ENCODE data around the gene DNAJC22.
"Not testable (repeated sequence)": the region's sequence is repeated elsewhere in the genome, so short reads cannot be mapped to it uniquely, and the experiment has no call there.

The DNAJC22 gene

DNA sequence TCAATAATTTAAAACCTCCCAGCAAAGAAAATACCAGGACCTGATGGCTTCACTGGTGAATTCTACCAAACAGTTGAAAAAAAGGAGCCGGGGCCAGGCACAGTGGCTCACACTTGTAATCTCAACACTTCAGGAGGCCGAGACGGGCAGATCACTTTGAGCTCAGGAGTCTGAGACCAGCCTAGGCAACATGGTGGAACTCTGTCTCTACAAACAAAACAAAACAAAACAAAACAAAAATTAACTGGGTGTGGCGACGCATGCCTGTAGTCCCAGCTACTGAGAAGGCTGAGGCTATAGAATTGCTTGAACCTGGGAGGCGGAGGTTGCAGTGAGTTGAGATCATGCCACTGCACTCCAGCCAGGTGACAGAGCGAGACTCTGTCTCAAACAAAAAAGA lies 37.3 kb upstream of the DNAJC22 start:
- TF ChIP-seq, protein P1, sequence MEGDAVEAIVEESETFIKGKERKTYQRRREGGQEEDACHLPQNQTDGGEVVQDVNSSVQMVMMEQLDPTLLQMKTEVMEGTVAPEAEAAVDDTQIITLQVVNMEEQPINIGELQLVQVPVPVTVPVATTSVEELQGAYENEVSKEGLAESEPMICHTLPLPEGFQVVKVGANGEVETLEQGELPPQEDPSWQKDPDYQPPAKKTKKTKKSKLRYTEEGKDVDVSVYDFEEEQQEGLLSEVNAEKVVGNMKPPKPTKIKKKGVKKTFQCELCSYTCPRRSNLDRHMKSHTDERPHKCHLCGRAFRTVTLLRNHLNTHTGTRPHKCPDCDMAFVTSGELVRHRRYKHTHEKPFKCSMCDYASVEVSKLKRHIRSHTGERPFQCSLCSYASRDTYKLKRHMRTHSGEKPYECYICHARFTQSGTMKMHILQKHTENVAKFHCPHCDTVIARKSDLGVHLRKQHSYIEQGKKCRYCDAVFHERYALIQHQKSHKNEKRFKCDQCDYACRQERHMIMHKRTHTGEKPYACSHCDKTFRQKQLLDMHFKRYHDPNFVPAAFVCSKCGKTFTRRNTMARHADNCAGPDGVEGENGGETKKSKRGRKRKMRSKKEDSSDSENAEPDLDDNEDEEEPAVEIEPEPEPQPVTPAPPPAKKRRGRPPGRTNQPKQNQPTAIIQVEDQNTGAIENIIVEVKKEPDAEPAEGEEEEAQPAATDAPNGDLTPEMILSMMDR (IDR thresholded peaks at IDR 0.05; ENCODE audit: low read depth, low read length): no peak
- Histone ChIP-seq H3K36me3 (no peaks in the 10 kb centered on the region), H3K27me3 (no peaks in the 10 kb centered on the region), H3K4me1 (peaks cover 2% of the 10 kb centered on the region), H3K4me3 (ENCODE audit: low read depth, low read length) (no peak overlapping the region), H3K9me3 (no peaks in the 10 kb centered on the region; the same call in 1 of the 2 replicates)
- DNase-seq: no peak

DNA sequence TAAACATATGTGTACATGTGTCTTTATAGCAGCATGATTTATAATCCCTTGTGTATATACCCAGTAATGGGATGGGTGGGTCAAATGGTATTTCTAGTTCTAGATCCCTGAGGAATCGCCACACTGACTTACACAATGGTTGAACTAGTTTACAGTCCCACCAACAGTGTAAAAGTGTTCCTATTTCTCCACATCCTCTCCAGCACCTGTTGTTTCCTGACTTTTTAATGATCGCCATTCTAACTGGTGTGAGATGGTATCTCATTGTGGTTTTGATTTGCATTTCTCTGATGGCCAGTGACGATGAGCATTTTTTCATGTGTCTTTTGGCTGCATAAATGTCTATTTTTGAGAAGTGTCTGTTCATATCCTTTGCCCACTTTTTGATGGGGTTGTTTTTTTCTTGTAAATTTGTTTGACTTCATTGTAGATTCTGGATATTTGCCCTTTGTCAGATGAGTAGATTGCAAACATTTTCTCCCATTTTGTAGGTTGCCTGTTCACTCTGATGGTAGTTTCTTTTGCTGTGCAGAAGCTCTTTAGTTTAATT lies 36.2 kb upstream of the DNAJC22 start:
- not testable (repeated sequence) for H3K9me3 ChIP-seq; H3K4me1 ChIP-seq; H3K4me3 ChIP-seq (ENCODE audit: low read depth, low read length); H3K27me3 ChIP-seq; H3K36me3 ChIP-seq; DNase-seq

DNA sequence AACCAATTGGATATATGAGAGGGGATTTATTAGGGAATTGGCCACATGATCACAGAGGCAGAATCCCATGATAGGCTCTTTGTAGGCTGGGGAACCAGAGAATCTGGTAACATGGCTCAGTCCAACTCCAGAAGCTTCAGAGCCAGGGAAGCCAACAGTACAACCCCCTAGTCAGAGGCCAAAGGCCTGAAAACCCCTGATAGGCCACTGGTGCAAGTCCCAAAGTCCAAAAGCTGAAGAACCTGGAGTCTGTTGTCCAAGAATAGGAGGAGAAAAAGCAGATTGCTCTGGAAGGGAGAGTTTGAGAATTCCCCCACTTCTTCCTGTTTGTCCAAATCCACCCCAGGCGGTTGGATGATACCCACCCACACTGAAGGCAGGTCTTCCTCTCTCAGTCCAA lies 31.9 kb upstream of the DNAJC22 start:
- Histone ChIP-seq H3K4me1 (no peaks in the 10 kb centered on the region), H3K9me3 (no peaks in the 10 kb centered on the region), H3K36me3 (no peaks in the 10 kb centered on the region), H3K4me3 (ENCODE audit: low read depth, low read length) (no peak overlapping the region), H3K27me3 (no peaks in the 10 kb centered on the region)
- no peak for DNase-seq
- TF ChIP-seq, protein P1 (IDR thresholded peaks at IDR 0.05; ENCODE audit: low read depth, low read length): no peak

DNA sequence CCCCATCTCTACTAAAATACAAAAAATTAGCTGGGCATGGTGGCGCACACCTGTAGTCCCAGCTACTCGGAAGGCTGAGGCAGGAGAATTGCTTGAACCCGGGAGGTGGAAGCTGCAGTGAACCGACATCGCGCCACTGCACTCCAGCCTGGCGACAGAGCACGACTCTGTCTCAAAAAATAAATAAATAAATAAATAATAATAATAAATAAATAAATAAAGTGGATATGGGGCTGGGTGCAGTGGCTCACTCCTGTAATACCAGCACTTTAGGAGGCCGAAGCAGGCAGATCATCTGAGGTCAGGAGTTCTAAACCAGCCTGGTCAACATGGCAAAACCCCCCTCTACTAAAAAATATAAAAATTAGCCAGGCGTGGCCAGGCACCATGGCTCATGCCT lies 29.6 kb upstream of the DNAJC22 start:
- H3K27me3 ChIP-seq; H3K36me3 ChIP-seq; H3K4me1 ChIP-seq; H3K9me3 ChIP-seq; H3K4me3 ChIP-seq (ENCODE audit: low read depth, low read length); DNase-seq: not testable (repeated sequence)

DNA sequence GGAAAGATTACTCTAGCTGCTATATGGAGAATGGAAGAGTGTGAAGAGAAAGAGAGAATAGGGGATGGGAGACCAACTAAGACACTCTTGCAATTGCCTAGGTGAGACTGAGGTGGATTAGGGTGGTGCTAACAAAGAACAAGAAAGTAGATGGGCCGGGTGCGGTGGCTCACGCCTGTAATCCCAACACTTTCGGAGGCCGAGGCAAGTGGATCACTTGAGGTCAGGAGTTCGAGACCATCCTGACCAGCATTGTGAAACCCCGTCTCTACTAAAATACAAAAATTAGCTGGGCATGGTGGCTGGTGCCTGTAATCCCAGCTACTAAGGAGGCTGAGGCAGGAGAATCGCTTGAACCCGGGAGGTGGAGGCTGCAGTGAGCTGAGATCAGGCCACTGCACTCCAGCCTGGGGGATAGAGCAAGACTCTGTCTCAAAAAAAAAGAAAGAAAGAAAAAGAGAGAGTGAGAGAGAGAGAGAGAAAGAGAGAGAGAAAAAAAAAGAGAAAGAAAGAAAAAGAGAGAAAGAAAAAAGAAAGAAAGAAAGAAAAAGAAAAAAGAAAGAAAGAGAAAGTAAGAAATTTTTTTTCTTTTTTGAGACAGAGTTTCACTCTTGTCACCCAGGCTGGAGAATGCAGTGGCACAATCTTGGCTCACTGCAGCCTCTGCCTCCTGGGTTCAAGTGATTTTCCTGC lies 26.1 kb upstream of the DNAJC22 start:
- H3K4me3 ChIP-seq (ENCODE audit: low read depth, low read length); DNase-seq; H3K36me3 ChIP-seq; H3K27me3 ChIP-seq; H3K9me3 ChIP-seq; H3K4me1 ChIP-seq: not testable (repeated sequence)

DNA sequence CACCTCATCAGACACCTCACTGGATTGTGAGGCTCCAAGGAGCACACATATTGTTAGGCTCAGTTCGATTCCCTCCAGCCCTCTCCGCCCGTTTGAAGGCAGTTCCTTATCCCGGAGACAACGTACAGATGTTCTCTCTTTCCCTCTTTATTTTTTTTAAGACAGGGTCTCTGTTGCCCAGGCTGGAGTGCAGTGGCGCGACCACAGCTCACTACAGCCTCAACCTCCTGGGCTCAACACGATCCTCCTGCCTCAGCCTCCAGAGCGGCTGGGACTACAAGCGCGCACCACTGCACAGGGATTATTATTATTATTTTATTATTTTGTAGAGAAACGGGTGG lies 24.4 kb upstream of the DNAJC22 start:
- H3K36me3 ChIP-seq: peaks cover 15% of the 10 kb centered on the region
- H3K4me3 ChIP-seq (ENCODE audit: low read depth, low read length): peak overlapping the region; percentile 97
- no peaks in the 10 kb centered on the region for H3K4me1 ChIP-seq
- DNase-seq: no peak
- H3K27me3 ChIP-seq: no peaks in the 10 kb centered on the region
- TF ChIP-seq, protein P1 (IDR thresholded peaks at IDR 0.05; ENCODE audit: low read depth, low read length): no peak
- H3K9me3 ChIP-seq: no peaks in the 10 kb centered on the region

DNA sequence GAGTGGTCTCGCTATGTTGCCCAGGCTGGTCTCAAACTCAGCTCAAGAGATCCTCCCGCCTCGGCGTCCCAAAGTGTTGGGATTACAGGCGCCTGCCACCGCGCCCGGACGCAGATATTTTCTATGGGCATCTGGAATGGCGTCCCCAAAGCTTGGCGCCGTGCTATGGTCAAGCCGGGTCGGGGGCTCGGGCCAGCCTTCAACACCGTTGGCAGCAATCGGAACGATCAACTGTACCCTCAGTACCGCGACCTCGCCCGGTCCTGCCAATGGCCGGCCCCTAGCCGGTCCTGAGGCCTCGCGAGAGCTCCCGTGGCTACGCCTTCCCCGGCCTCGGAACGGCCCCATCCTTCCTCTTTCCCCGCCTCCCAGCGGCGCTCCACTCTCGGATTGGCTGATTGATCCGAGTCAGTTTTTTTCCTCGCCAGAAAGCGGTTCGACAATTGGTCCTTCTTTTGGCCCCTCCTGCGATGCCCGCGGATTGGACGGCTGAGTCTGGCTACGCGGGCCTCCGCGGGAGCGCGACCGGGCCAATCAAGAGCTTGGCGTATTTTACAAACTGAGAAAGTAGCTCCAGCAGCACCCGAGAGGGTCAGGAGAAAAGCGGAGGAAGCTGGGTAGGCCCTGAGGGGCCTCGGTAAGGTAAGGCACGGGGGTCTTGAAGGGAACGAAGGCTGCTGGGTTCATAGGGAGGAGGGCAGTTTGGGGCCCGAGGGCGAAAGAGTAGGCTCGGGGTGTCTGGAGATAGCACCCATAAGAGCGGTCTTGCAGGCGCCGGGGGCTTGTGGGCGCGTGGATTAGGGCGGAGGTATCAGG lies 23.8 kb upstream of the DNAJC22 start, which contains the start of gene TROAP:
TROAP (plus strand) TSS at position 548 of the 816 bp plus-strand sequence. CDS start 354 bp downstream, outside the sequence.
- no peaks in the 10 kb centered on the region for H3K27me3 ChIP-seq
- peak; percentile 99 for DNase-seq
- H3K9me3 ChIP-seq: no peaks in the 10 kb centered on the region
- H3K36me3 ChIP-seq: peaks cover 21% of the 10 kb centered on the region
- peak within 1 kb of the TSS; percentile 97 for H3K4me3 ChIP-seq (ENCODE audit: low read depth, low read length)
- TF ChIP-seq, protein P1 (IDR thresholded peaks at IDR 0.05; ENCODE audit: low read depth, low read length): no peak
- H3K4me1 ChIP-seq: no peaks in the 10 kb centered on the region
